Osteoblast (primary cell): ENCODE results near the gene SUMO1. TPM values are rescaled to one million over a fixed set of nuclear protein-coding genes. Genes with fewer than 3 reads are reported as not detected.

Experiments
- DNase-seq: peaks from one replicate; pipeline ENCODE4 v3.0.0; 2011; ENCODE audit warnings: low spot score, mixed read lengths; ENCODE audit not compliant: insufficient read length; ENCODE audit errors: missing footprints
- H2AFZ ChIP-seq: 2 replicates; pipeline ENCODE4 v1.6.0; 2011; ENCODE audit warnings: mild to moderate bottlenecking, low read length
- H3K27ac ChIP-seq: 2 replicates; pipeline ENCODE4 v1.5.1; 2011; ENCODE audit warnings: mild to moderate bottlenecking, low read depth, low read length, moderate library complexity
- H3K27me3 ChIP-seq: 2 replicates; pipeline ENCODE4 v1.6.0; 2012; ENCODE audit warnings: mild to moderate bottlenecking, control low read depth, inconsistent platforms, low read length, moderate library complexity; ENCODE audit not compliant: insufficient read depth
- H3K36me3 ChIP-seq: 2 replicates; pipeline ENCODE4 v1.5.1; 2011; ENCODE audit warnings: mild to moderate bottlenecking, low read length, control low read depth, moderate library complexity; ENCODE audit not compliant: insufficient read depth
- H3K4me1 ChIP-seq: 2 replicates; pipeline ENCODE4 v1.5.1; 2011; ENCODE audit warnings: mild to moderate bottlenecking, low read length, control low read depth, moderate library complexity; ENCODE audit not compliant: insufficient read depth
- H3K4me2 ChIP-seq: 2 replicates; pipeline ENCODE4 v1.6.0; 2011; ENCODE audit warnings: mild to moderate bottlenecking, low read length; ENCODE audit not compliant: insufficient read depth
- H3K4me3 ChIP-seq: fragments of 200-600 bp; sonication (generic); 3 replicates; pipeline ENCODE4 v1.5.1; 2012; ENCODE audit warnings: mild to moderate bottlenecking, low read length, inconsistent platforms; ENCODE audit not compliant: insufficient read depth
- H3K79me2 ChIP-seq: 2 replicates; pipeline ENCODE4 v1.6.0; 2012; ENCODE audit warnings: mild to moderate bottlenecking, low read length, control low read depth, inconsistent platforms; ENCODE audit not compliant: insufficient read depth
- H3K9me3 ChIP-seq: 2 replicates; pipeline ENCODE4 v1.5.1; 2011; ENCODE audit warnings: low read depth, low read length, control low read depth
- H4K20me1 ChIP-seq: 2 replicates; pipeline ENCODE4 v1.6.0; 2012; ENCODE audit warnings: mild to moderate bottlenecking, low read length, control low read depth; ENCODE audit not compliant: insufficient read depth
- CTCF ChIP-seq: IDR thresholded peaks from 2 replicates; pipeline ENCODE4 v1.5.1; 2011; ENCODE audit warnings: mild to moderate bottlenecking, low read depth, low read length, moderate library complexity; ENCODE audit errors: extremely low read depth
- total RNA-seq: library from RNA; depleted of rRNA; stranded (reverse); fragments of >200 nt; gene quantifications from 2 replicates; pipeline ENCODE4 v1.2.3, GENCODE V29; 2012

SUMO1 gene
- total RNA-seq, 1 donor, result 107 TPM

- Histone ChIP-seq H3K36me3 (no peaks in the 10 kb centered on the region), H3K4me2 (no peak overlapping the region), H3K79me2 (no peaks in the 10 kb centered on the region), H3K4me3 (no peak overlapping the region), H3K27ac (no peak overlapping the region), H3K9me3 (no peaks in the 10 kb centered on the region), H2AFZ (no peak overlapping the region), H4K20me1 (no peaks in the 10 kb centered on the region), H3K27me3 (no peaks in the 10 kb centered on the region), H3K4me1 (peaks cover 10% of the 10 kb centered on the region)
- no peak for TF ChIP-seq CTCF
- peak; percentile 37 for DNase-seq
Measured at GRCh38 chr2:202164411-202164810, 74.0 kb downstream of the SUMO1 start.

GRCh38 chr2:202161151-202161835 lies 77.1 kb downstream of the SUMO1 start:
- DNase-seq, result no peak
- Histone ChIP-seq H4K20me1 (no peaks in the 10 kb centered on the region), H3K79me2 (no peaks in the 10 kb centered on the region), H3K9me3 (no peaks in the 10 kb centered on the region), H3K4me1 (peaks cover 10% of the 10 kb centered on the region), H2AFZ (no peak overlapping the region), H3K4me2 (no peak overlapping the region), H3K36me3 (no peaks in the 10 kb centered on the region), H3K27ac (no peak overlapping the region), H3K27me3 (no peaks in the 10 kb centered on the region), H3K4me3 (no peak overlapping the region)
- no peak for TF ChIP-seq CTCF

- Histone ChIP-seq H3K4me3 (no peak overlapping the region), H3K4me1 (peaks cover 10% of the 10 kb centered on the region), H3K4me2 (no peak overlapping the region), H3K79me2 (no peaks in the 10 kb centered on the region), H2AFZ (no peak overlapping the region), H3K27me3 (no peaks in the 10 kb centered on the region), H4K20me1 (no peaks in the 10 kb centered on the region), H3K27ac (no peak overlapping the region), H3K9me3 (no peaks in the 10 kb centered on the region), H3K36me3 (no peaks in the 10 kb centered on the region)
- no peak for DNase-seq
- peak; percentile 67 for TF ChIP-seq CTCF
Measured at GRCh38 chr2:202158796-202159195, 79.6 kb downstream of the SUMO1 start.

GRCh38 chr2:202157211-202157990 lies 81.0 kb downstream of the SUMO1 start:
- no peak for DNase-seq
- no peak overlapping the region for H3K4me3 ChIP-seq
- no peak for TF ChIP-seq CTCF

More at GRCh38 chr2:202157211-202157990, 81.0 kb downstream of the SUMO1 start:
- H3K36me3 ChIP-seq, result no peaks in the 10 kb centered on the region
- H3K4me1 ChIP-seq, result peaks cover 19% of the 10 kb centered on the region
- no peaks in the 10 kb centered on the region for H3K9me3 ChIP-seq
- H2AFZ ChIP-seq, result no peak overlapping the region
- no peak overlapping the region for H3K27ac ChIP-seq
- no peaks in the 10 kb centered on the region for H3K79me2 ChIP-seq
- no peaks in the 10 kb centered on the region for H4K20me1 ChIP-seq
- H3K27me3 ChIP-seq, result no peaks in the 10 kb centered on the region
- H3K4me2 ChIP-seq, result no peak overlapping the region
